Measurements from ENCODE around the gene LSM3.

Gene LSM3

GRCh38 chr3:14208168-14208567, 29.6 kb downstream of the LSM3 start:
- no peaks in the 10 kb centered on the region for H3K36me3 Mint-ChIP-seq (ENCODE audit: low read depth)
- no peaks in the 10 kb centered on the region for H3K27me3 Mint-ChIP-seq (ENCODE audit: low read depth)

GRCh38 chr3:14208977-14209394, 30.4 kb downstream of the LSM3 start:
- Mint-ChIP-seq H3K36me3 (ENCODE audit: low read depth) (no peaks in the 10 kb centered on the region), H3K4me3 (no peak overlapping the region), H3K9me3 (no peaks in the 10 kb centered on the region), H3K27ac (no peak overlapping the region), H3K4me1 (ENCODE audit: low read depth) (no peaks in the 10 kb centered on the region), H3K27me3 (ENCODE audit: low read depth) (no peaks in the 10 kb centered on the region)

More at GRCh38 chr3:14208168-14208567, 29.6 kb downstream of the LSM3 start:
- Mint-ChIP-seq H3K27ac (no peak overlapping the region), H3K4me3 (no peak overlapping the region), H3K4me1 (ENCODE audit: low read depth) (peaks cover 4% of the 10 kb centered on the region), H3K9me3 (no peaks in the 10 kb centered on the region)

- Mint-ChIP-seq H3K4me3 (no peak overlapping the region), H3K4me1 (ENCODE audit: low read depth) (no peaks in the 10 kb centered on the region), H3K36me3 (ENCODE audit: low read depth) (no peaks in the 10 kb centered on the region), H3K9me3 (no peaks in the 10 kb centered on the region), H3K27ac (no peak overlapping the region), H3K27me3 (ENCODE audit: low read depth) (no peaks in the 10 kb centered on the region)
These were observed 31.1 kb downstream of the LSM3 start for GRCh38 chr3:14209581-14210289.

- Mint-ChIP-seq H3K27ac (no peak overlapping the region), H3K9me3 (no peaks in the 10 kb centered on the region), H3K36me3 (ENCODE audit: low read depth) (no peaks in the 10 kb centered on the region), H3K4me1 (ENCODE audit: low read depth) (no peaks in the 10 kb centered on the region), H3K4me3 (no peak overlapping the region), H3K27me3 (ENCODE audit: low read depth) (no peaks in the 10 kb centered on the region)
These were observed 31.7 kb downstream of the LSM3 start for GRCh38 chr3:14210290-14210688.

- H3K27me3 Mint-ChIP-seq (ENCODE audit: low read depth): no peaks in the 10 kb centered on the region
- H3K27ac Mint-ChIP-seq: no peak overlapping the region
- no peak overlapping the region for H3K4me3 Mint-ChIP-seq
- H3K4me1 Mint-ChIP-seq (ENCODE audit: low read depth): no peaks in the 10 kb centered on the region
- H3K9me3 Mint-ChIP-seq: no peaks in the 10 kb centered on the region
- H3K36me3 Mint-ChIP-seq (ENCODE audit: low read depth): no peaks in the 10 kb centered on the region
These were observed 32.4 kb downstream of the LSM3 start for GRCh38 chr3:14210843-14211594.

- H3K9me3 Mint-ChIP-seq: no peaks in the 10 kb centered on the region
- H3K27ac Mint-ChIP-seq: no peak overlapping the region
- no peak overlapping the region for H3K4me3 Mint-ChIP-seq
- no peaks in the 10 kb centered on the region for H3K27me3 Mint-ChIP-seq (ENCODE audit: low read depth)
- no peaks in the 10 kb centered on the region for H3K4me1 Mint-ChIP-seq (ENCODE audit: low read depth)
- no peaks in the 10 kb centered on the region for H3K36me3 Mint-ChIP-seq (ENCODE audit: low read depth)
These were observed 33.0 kb downstream of the LSM3 start for GRCh38 chr3:14211621-14212020.

GRCh38 chr3:14212032-14212431, 33.4 kb downstream of the LSM3 start:
- Mint-ChIP-seq H3K27me3 (ENCODE audit: low read depth) (no peaks in the 10 kb centered on the region), H3K4me3 (no peak overlapping the region), H3K9me3 (no peaks in the 10 kb centered on the region), H3K36me3 (ENCODE audit: low read depth) (no peaks in the 10 kb centered on the region), H3K4me1 (ENCODE audit: low read depth) (no peaks in the 10 kb centered on the region), H3K27ac (no peak overlapping the region)

- Mint-ChIP-seq H3K4me3 (no peak overlapping the region), H3K4me1 (ENCODE audit: low read depth) (no peaks in the 10 kb centered on the region), H3K27ac (no peak overlapping the region), H3K9me3 (no peaks in the 10 kb centered on the region), H3K36me3 (ENCODE audit: low read depth) (no peaks in the 10 kb centered on the region), H3K27me3 (ENCODE audit: low read depth) (no peaks in the 10 kb centered on the region)
These were observed 34.6 kb downstream of the LSM3 start for GRCh38 chr3:14213066-14213774.

GRCh38 chr3:14214764-14215163, 36.1 kb downstream of the LSM3 start:
- no peak overlapping the region for H3K27ac Mint-ChIP-seq
- H3K4me1 Mint-ChIP-seq (ENCODE audit: low read depth): no peaks in the 10 kb centered on the region
- no peaks in the 10 kb centered on the region for H3K36me3 Mint-ChIP-seq (ENCODE audit: low read depth)
- H3K9me3 Mint-ChIP-seq: no peaks in the 10 kb centered on the region
- no peak overlapping the region for H3K4me3 Mint-ChIP-seq
- peaks cover 1% of the 10 kb centered on the region for H3K27me3 Mint-ChIP-seq (ENCODE audit: low read depth)

GRCh38 chr3:14216257-14217048, 37.8 kb downstream of the LSM3 start:
- Mint-ChIP-seq H3K36me3 (ENCODE audit: low read depth) (no peaks in the 10 kb centered on the region), H3K4me1 (ENCODE audit: low read depth) (no peaks in the 10 kb centered on the region), H3K4me3 (no peak overlapping the region), H3K27me3 (ENCODE audit: low read depth) (peaks cover 8% of the 10 kb centered on the region), H3K27ac (no peak overlapping the region), H3K9me3 (peaks cover 6% of the 10 kb centered on the region)

GRCh38 chr3:14218355-14218754, 39.7 kb downstream of the LSM3 start:
- no peak overlapping the region for H3K27ac Mint-ChIP-seq
- no peaks in the 10 kb centered on the region for H3K4me1 Mint-ChIP-seq (ENCODE audit: low read depth)
- H3K27me3 Mint-ChIP-seq (ENCODE audit: low read depth): peaks cover 16% of the 10 kb centered on the region
- H3K36me3 Mint-ChIP-seq (ENCODE audit: low read depth): no peaks in the 10 kb centered on the region
- H3K9me3 Mint-ChIP-seq: peaks cover 6% of the 10 kb centered on the region
- H3K4me3 Mint-ChIP-seq: no peak overlapping the region

- no peak overlapping the region for H3K4me3 Mint-ChIP-seq
- H3K27ac Mint-ChIP-seq: no peak overlapping the region
- H3K27me3 Mint-ChIP-seq (ENCODE audit: low read depth): peaks cover 24% of the 10 kb centered on the region
- no peaks in the 10 kb centered on the region for H3K36me3 Mint-ChIP-seq (ENCODE audit: low read depth)
- no peaks in the 10 kb centered on the region for H3K4me1 Mint-ChIP-seq (ENCODE audit: low read depth)
- H3K9me3 Mint-ChIP-seq: peaks cover 6% of the 10 kb centered on the region
These were observed 42.3 kb downstream of the LSM3 start for GRCh38 chr3:14220933-14221332.

- Mint-ChIP-seq H3K4me1 (ENCODE audit: low read depth) (no peaks in the 10 kb centered on the region), H3K27me3 (ENCODE audit: low read depth) (peaks cover 24% of the 10 kb centered on the region), H3K9me3 (peaks cover 6% of the 10 kb centered on the region), H3K4me3 (no peak overlapping the region), H3K27ac (no peak overlapping the region), H3K36me3 (ENCODE audit: low read depth) (no peaks in the 10 kb centered on the region)
These were observed 43.3 kb downstream of the LSM3 start for GRCh38 chr3:14221902-14222301.

GRCh38 chr3:14222457-14222856, 43.8 kb downstream of the LSM3 start:
- Mint-ChIP-seq H3K27me3 (ENCODE audit: low read depth) (peaks cover 24% of the 10 kb centered on the region), H3K27ac (no peak overlapping the region), H3K9me3 (peaks cover 6% of the 10 kb centered on the region), H3K4me3 (no peak overlapping the region), H3K4me1 (ENCODE audit: low read depth) (no peaks in the 10 kb centered on the region), H3K36me3 (ENCODE audit: low read depth) (no peaks in the 10 kb centered on the region)

Measured in T-helper 1 cell treated with Interleukin-12 subunit alpha and Interleukin-12 subunit beta and Interleukin-4 antibody, amounts not matched to agents 30 μg/mL and 1 μg/mL, for 36 hours (primary cell).